Measurements from ENCODE around the gene DENND1B.

DNA sequence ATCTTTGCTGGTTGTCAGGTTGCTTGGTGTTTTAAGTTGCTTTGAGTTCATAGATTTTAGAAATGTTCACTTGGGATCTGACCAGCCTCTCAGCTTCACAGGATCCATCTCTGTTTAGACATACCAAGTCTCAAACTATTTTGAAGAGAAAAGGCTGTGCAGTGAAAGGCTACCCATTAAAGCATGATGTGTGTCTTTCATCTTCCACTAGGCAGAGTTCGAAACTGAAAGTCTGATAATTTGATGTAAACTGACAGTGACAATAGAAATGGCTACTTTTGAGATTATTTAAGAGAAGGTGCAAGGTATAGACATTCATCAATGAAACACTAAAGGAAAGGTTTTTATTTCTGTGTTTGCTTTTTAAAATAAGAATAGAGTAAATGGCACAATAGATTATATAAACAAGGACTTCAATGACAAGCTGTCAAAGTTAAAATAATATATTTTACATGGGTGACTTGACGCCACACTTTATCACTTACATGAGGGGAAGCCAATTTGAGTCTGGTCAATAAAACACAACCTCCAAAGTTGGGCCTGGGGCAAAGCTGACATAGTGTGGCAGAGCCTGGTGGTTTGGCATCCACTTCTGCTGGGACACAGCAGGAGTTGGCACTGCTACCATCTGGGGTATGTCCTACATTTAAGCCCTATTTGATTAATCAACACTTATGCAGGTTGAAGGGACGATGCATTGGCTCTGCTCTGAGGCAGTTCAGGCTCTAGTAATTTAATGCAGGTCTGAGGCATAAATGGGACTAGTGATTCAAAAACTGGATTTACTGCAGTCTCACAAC, 309.6 kb downstream of the DENND1B start:
- TF ChIP-seq, protein P1, sequence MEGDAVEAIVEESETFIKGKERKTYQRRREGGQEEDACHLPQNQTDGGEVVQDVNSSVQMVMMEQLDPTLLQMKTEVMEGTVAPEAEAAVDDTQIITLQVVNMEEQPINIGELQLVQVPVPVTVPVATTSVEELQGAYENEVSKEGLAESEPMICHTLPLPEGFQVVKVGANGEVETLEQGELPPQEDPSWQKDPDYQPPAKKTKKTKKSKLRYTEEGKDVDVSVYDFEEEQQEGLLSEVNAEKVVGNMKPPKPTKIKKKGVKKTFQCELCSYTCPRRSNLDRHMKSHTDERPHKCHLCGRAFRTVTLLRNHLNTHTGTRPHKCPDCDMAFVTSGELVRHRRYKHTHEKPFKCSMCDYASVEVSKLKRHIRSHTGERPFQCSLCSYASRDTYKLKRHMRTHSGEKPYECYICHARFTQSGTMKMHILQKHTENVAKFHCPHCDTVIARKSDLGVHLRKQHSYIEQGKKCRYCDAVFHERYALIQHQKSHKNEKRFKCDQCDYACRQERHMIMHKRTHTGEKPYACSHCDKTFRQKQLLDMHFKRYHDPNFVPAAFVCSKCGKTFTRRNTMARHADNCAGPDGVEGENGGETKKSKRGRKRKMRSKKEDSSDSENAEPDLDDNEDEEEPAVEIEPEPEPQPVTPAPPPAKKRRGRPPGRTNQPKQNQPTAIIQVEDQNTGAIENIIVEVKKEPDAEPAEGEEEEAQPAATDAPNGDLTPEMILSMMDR (conservative IDR thresholded peaks at IDR 0.05), result no peak
- TF ChIP-seq ZFX (IDR thresholded peaks at IDR 0.05), result no peak

Measured in C4-2B (cell line).